HG03442 (cell line): ENCODE results near the gene ADAM22.
"Not testable (repeated sequence)": the region's sequence is repeated elsewhere in the genome, so short reads cannot be mapped to it uniquely, and the experiment has no call there.

Experiments used
- ATAC-seq: cut with Tn5 transposase; IDR thresholded peaks from one replicate; pipeline ENCODE4 v1.9.1; 2021; ENCODE audit warnings: mild to moderate bottlenecking, moderate library complexity; ENCODE audit not compliant: unreplicated experiment

The ADAM22 gene

DNA sequence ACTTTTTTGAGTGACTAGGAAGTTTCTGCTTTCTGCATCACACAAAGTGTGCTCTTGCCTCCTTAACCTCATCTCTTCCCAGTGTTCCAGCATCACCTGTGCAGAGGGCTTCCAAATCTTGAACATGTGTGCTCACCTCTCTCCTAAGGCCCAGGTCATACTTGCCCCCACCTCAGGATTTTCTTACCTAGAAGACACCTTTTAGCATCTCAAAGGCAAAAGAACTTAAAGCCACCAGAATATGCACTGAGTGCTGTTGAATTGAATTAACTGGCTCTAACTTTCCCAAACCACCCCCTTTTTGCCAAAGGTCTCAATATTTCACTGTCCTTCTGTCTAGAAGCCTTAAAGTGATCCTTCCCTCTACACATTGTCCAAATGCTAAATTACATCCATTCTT lies 219.3 kb downstream of the ADAM22 start:
- no peak for ATAC-seq

DNA sequence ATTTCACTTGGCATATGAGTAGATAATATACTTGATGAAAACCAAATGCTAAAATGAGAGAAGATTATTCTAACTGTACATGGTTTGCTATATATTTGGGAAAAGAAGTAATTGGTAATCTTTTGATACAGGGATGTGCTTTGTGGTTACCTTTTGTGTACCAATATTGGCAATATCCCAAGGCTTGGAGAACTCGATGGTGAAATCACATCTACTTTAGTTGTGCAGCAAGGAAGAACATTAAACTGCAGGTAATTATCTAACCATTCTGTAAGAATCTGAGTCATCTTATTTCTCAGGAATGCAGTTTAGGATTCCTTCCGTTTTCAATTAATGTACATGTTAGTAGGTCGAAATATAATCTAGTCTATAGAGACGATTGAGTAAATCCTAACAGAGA lies 221.7 kb downstream of the ADAM22 start:
- no peak for ATAC-seq

GRCh38 chr7:88156356-88156755 lies 222.3 kb downstream of the ADAM22 start:
- no peak for ATAC-seq

DNA sequence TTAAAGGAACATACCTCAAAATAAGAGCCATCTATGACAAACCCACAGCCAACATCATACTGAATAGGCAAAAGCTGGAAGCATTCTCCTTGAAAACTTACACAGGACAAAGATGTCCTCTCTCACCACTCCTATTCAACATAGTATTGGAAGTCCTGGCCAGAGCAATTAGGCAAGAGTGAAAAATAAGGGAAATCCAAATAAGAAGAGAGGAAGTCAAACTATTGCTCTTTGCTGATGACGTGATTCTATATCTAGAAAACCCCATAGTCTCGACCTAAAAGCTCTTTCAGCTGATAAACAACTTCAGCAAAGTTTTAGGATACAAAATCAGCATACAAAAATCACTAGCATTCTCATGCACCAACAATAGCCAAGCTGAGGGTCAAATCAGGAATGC lies 225.7 kb downstream of the ADAM22 start:
- not testable (repeated sequence) for ATAC-seq

GRCh38 chr7:88165697-88166096 lies 231.6 kb downstream of the ADAM22 start:
- no peak for ATAC-seq

- ATAC-seq = no peak
These were observed 233.2 kb downstream of the ADAM22 start for GRCh38 chr7:88167223-88167622.

DNA sequence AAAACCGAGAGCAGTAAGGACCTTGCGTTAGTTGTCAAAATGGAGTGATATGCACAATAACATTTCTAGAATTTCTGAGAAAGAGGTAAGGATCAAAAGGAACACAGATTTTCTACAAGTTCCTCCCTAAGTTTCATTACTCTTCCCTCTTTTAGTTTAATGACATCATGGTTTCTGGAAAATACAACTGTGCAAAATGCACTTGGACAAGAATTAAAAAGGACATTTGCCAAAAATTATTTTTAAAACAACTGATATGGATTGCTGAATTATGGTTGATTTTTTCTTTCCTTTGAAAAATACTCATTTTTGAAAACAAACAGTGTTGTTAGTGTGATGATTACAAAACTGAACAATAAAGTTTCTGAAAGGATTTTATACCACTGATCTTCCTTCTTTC lies 233.7 kb downstream of the ADAM22 start:
- ATAC-seq = no peak

GRCh38 chr7:88169717-88170320 lies 235.8 kb downstream of the ADAM22 start:
- ATAC-seq = no peak

GRCh38 chr7:88172842-88173241 lies 238.8 kb downstream of the ADAM22 start:
- no peak for ATAC-seq

DNA sequence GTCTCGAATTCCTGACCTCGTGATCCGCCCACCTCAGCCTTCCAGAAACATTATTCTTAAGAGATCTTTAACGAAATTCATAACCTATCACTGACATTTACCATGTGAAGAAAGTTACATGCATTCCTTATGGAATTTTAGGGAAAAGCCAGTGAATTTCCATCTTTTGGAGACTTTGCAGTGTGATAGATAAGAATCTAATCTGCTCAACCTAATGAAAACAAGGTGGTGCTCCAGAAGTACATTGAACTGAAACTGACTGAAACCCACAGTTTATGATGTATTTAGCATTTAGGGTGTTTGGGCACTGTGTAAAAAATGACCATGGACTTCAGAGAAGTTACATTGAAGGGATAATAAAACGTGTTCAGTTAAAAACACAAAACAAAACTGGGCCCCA lies 242.1 kb downstream of the ADAM22 start:
- no peak for ATAC-seq

DNA sequence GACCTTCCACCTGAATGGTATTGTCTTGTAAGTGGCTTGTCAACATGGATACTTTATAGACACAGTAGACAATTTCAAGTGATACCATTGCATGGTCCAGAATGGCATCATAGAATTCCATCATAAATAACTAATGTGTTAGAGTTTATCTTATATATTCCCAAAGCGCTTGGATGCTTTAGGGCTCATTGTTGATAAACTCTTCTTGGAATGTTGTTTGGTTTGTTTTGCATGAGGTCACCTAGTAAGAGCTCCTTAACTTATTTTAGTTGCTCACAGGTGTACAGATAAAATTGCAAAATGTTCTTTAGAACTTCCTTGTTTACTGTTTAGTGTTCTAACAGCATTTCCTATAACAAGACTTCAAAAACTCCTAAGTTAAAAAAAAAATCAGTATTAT lies 249.0 kb downstream of the ADAM22 start:
- no peak for ATAC-seq

DNA sequence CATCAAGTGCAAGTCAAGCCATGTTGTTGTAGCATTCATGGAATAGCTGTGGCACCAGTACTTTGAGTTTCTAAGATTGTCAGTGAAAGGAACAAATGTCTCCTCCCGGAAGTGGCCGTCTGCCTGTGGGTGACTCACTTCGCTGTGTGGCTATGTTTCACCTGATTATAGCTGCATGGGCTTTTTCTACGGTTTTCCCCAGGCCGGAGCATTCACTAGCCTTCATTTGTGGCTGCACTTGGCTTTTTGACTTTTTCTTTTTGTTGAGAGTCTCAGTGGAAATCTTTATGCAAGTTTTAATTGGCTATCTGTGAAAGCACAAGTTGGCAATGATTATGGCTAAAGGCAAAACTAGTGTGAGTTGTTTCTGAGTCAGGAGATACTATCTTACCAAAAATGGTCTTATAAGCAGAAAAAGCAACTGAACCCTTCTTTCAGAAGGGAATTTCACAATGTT lies 250.8 kb downstream of the ADAM22 start:
- ATAC-seq = peak; percentile 93

DNA sequence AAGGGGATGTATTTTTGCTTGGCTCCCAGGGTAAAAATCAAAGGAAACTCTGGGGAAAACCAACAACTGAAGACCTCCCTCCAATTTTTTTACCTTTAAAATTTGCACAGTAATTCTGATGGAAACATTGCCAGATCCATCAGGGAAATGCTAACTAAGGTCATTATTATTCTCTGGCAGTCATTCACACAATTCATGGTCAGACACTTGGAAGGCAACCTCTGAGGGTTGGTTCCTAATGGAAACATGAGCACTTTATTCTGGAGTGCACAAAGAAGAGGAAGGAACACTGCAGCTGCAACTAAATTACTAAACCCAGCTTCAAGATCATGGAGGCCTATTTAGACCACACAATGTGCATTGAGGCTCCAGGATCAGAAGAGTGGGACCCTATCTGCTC lies 251.6 kb downstream of the ADAM22 start:
- no peak for ATAC-seq

DNA sequence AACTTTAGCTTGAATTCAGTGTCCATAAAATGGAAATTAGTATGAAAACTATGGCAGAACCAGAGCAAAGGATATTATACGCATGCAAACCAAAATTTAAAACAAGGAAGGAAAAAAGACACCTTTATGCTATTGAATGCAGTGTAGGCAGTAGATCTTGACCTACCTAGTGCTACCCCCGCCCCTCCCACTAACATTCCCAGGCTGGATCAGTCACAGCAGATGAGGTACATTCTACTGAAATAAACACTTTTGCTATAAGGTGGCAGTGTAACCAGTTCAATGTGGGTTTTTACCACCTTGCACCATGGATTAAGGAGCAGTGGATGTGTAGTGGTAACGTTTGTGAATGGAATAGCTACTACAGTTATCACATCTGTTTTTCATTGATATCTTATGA lies 257.9 kb downstream of the ADAM22 start:
- ATAC-seq = no peak

- no peak for ATAC-seq
These were observed 266.2 kb downstream of the ADAM22 start for GRCh38 chr7:88200261-88200660.

GRCh38 chr7:88200789-88201188 lies 266.7 kb downstream of the ADAM22 start:
- no peak for ATAC-seq

DNA sequence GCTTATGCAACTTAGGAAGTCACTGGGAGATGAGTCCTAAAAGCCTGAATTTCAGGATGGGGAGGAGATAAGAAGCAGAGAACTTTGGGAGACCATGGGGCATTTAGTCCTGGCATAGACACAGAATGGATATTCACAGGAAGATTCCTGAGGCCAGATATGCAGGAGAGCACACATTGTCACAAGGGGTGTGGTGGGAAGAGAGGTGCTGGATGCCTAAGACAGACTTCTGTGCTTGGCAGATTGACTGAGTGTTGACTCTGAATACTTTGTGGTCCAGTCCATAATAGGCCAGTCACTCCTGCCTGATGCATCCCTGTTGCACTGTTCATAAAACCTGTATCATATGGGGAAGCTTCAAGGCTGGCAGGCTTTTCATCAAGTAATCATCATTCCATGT lies 267.3 kb downstream of the ADAM22 start:
- ATAC-seq = no peak

GRCh38 chr7:88202278-88202677 lies 268.2 kb downstream of the ADAM22 start:
- ATAC-seq = no peak

GRCh38 chr7:88202799-88203198 lies 268.7 kb downstream of the ADAM22 start:
- ATAC-seq = no peak

- no peak for ATAC-seq
These were observed 269.4 kb downstream of the ADAM22 start for GRCh38 chr7:88203401-88203800.

GRCh38 chr7:88204525-88205110 lies 270.6 kb downstream of the ADAM22 start:
- no peak for ATAC-seq

DNA sequence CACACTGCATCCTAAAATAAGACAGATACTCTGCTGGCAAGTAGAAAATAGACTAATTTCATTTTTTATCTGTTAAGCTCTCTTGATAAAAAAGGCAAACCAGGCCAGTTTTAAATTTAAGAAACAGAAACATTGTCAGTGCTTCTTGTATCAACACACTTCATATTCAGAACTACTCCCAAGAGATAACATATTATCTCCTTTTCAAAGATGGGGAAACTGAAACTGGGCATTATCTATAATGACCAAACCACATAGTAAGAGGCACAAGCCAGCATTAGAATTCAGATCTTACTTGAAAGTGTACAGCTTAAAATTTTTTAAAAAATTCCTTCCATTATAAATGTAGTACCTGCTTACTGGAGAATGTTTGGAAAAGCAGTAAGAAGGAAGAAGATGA lies 271.1 kb downstream of the ADAM22 start:
- ATAC-seq = no peak

GRCh38 chr7:88206254-88206653 lies 272.2 kb downstream of the ADAM22 start:
- ATAC-seq = no peak
